IPS-NIHi7 (cell line): ENCODE results near the gene DCLRE1B.
"Not testable (repeated sequence)": the region's sequence is repeated elsewhere in the genome, so short reads cannot be mapped to it uniquely, and the experiment has no call there.

Source experiments
- DNase-seq: peaks from one replicate; pipeline ENCODE4 v3.0.0; 2012; ENCODE audit warnings: mixed read lengths; ENCODE audit errors: extremely low spot score

The DCLRE1B gene

DNA sequence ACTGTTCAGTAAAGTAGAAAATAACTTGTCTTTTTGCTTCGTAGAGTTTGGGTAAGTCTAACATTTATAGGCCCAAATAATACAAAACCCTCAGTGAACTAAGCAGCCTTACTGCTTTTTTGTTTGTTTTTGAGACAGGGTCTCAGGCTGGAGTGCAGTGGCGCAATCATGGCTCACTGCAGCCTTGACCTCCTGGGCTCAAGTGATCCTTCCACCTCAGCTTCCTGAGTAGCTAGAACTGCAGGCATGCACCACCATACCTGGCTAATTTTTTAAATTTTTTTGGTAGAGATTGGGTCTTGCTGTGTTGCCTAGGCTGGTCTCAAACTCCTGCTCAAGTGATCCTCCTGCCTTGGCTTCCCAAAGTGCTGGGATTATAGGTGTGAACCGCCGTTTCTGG is 43.0 kb downstream of the DCLRE1B start:
- not testable (repeated sequence) for DNase-seq

DNA sequence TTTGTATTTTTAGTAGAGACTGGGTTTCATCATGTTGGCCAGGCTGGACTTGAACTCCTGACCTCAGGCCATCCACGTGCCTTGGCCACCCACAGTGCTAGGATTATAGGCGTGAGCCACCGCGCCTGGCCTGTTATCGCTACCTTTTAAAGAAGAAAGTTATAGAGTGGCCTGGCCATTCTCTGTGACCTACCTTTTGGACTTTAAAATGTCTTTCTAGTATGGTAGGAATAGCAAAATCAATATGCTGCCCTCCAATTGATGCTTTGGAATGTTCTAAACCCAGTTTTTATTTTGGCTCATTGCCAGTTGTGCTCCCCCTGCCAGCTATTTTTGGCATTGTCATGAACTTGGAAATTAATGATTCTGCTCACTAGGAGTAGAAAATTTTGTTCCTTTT is 43.9 kb downstream of the DCLRE1B start:
- no peak for DNase-seq

DNA sequence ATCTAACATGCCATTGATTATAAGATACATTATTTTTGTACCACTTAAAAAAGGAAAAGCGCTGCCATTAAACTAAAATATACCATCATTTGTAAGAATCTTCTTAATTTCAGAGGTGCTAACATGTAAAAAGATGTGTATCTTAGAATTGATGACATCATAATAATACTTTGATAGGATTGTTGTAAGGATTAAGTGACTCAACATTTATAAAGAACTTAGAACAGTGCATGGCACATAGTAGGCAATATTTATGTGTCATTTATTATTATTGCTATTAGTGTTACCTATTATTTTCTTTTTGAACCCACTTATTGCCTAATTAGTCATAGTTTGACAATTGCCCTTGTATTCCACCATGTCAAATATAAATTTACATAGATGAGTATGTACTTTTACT is 45.8 kb downstream of the DCLRE1B start:
- DNase-seq: no peak

DNA sequence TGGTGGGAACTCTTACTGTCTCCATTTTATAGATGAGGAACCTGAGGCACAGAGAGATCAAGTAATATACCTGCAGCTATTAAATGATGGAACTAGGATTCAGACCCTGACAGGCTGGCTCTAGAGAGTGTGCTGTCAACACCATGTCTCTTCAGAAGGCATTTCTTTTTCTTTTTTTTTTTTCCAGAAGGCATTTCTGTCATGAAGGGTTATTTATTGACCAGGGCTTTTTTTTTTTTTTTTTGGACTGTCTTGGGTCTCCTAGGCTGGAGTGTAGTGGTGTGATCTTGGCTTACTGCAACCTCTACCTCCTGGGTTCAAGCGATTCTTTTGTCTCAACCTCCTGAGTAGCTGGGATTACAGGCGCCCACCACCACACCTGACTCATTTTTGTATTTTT is 46.6 kb downstream of the DCLRE1B start:
- no peak for DNase-seq

DNA sequence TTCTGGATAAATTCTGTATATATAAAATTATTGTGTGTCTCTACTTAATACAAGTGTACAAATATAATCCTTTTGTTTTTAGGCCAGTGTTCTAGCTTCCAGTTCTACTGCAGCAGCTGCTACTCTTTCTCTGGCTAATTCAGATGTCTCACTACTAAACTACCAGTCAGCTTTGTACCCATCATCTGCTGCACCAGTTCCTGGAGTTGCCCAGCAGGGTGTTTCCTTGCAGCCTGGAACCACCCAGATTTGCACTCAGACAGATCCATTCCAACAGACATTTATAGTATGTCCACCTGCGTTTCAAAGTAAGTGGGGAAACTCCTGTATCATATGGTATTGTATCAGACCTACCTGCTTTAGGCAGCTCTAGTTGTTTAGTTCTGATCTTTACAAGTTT is 52.9 kb downstream of the DCLRE1B start:
- no peak for DNase-seq

DNA sequence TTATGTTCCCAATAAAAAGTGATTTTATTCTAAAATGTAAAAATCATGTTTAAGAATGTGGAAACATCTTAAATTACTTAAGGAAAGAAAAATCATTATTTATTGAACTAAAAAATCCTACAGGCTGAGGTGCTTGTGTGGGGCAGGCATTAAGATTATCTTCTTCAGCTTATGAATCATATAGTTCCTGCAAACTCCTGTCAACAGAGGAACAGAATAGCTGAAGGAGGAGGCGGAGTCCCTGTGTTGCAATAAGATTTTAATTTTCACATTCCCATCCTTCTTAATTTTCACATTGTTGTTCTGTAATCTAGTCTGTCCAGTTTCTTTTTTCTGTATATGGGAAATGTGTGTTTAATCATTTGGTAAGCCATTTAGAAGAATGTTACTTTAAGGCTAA is 53.6 kb downstream of the DCLRE1B start:
- no peak for DNase-seq

DNA sequence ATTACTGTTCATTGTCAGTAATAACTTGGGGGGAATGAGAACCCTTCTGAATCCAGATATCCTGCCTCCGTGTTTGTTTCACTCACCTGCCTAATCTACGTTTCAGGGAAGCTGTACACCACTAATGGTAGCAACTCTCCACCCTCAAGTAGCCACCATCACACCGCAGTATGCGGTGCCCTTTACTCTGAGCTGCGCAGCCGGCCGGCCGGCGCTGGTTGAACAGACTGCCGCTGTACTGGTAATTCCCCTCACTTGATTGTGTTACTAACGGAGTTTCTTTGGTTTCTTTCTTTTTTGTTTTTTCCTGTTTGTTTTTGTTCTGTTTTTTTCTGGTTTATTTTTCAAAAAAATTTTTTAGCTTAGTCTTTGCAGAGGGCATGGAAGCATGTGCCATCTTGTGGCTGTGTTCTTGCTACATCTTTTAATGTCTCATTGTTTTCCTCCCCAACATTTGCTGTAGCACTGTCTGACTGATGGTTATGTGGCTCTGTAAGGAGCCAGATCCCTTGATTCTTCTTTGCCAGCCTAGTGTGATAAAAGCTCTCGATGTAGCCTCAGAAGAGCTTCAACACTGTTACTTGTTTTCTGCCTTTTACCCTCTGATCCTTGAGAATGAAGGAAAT is 58.3 kb downstream of the DCLRE1B start:
- DNase-seq: no peak
